Stimulated activated CD8-positive, alpha-beta memory T cell treated with anti-CD3 and anti-CD28 coated beads, Interleukin-12 subunit alpha, Interleukin-12 subunit beta, amount 100 ng/mL, for 24 hours (primary cell): ENCODE data around the gene PNO1.
"Not testable (repeated sequence)": the region's sequence is repeated elsewhere in the genome, so short reads cannot be mapped to it uniquely, and the experiment has no call there.

ENCODE experiments used
- DNase-seq: peaks from one replicate; pipeline ENCODE4 v3.0.0-alpha.2; 2020; ENCODE audit errors: extremely low read depth

PNO1 gene

DNA sequence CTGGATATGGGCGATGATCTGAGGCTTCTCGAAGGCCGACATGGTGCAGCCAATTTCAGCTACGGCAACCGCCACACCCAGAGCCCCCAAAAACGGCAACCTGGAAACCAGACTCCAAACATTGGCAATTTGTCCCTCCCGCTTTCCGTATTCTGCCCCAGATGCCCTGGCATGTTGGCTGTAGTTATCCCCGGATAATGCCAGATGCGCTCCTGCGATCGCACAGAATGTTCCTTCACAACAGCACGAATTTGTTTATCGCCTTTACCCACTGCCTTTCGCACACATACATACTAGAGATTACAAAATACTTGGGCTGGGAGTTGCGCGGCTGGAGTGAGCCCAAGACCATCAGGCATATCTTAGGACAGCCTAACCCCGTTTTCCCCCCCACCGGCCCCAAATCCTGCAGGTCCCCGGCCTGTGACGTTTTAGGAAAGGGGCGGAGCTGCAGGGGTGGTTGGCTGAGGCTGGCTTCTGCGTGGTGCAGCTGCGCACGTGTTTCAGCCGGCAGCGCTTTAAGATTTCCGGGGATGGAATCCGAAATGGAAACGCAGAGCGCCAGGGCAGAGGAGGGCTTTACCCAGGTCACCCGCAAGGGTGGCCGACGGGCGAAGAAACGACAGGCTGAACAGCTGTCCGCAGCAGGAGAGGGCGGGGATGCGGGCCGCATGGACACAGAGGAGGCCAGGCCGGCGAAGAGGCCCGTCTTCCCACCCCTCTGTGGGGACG is at the start of gene PNO1:
TSS of gene PNO1 (plus strand) at position 487 of the 732 bp plus-strand sequence. CDS start at position 534, 47 bp downstream.
- DNase-seq, result peak; percentile 90

DNA sequence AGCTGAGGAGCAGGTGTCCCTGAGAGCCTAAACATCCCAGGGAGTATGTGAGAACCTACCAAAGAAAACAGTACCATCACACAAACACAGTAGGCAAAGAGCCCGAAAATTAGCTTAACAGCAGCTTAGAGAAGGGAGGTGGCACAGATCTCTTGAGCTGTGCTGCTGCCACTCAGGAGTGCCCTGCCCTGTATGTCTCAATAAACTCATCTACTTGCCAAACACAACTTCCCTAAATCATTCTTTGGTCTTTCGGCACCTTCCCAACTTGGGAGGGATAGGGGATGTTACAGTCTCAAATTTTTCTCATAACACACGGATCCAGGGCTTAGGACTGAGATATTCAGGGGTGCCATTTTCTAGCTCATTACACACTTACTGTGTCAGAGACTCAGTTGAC is 49.6 kb upstream of the PNO1 start:
- no peak for DNase-seq

DNA sequence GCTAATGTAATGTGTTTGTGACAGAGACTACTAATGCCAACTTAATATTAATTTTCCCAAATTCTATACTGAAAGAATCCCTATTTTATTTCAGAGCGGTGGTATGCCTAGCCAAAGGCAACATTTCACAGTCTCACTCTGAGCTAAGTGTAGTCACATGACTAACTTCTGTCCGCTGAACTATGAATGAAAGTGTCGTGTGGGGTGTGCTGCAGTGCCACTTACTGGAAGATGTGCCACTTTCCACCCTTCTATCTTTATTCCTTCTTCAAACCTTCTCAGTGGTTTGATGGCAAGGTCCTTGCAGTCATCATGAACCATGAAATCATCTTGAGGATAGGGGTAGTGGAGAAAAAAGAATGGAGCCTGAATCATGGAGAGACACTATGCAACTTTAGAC is 47.6 kb upstream of the PNO1 start:
- no peak for DNase-seq

DNA sequence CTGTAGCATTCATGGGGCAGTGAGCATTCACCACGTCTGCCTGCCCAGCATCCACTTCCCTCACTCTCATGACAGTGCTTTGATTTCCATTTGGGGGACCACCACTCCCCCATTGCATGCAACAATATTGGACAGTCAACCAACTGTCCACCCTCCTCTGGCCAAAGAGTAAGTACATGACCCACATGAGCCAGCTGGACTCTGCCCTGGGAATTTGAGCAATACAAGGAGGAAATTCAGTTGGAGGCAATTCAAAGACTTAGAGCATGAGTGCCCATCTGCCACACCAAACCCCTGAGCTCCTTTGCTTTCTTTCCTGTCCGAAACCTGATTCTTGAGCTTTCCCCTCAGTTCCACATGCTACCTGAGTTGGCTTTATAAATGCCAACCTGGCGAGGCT is 41.7 kb upstream of the PNO1 start:
- DNase-seq, result no peak

DNA sequence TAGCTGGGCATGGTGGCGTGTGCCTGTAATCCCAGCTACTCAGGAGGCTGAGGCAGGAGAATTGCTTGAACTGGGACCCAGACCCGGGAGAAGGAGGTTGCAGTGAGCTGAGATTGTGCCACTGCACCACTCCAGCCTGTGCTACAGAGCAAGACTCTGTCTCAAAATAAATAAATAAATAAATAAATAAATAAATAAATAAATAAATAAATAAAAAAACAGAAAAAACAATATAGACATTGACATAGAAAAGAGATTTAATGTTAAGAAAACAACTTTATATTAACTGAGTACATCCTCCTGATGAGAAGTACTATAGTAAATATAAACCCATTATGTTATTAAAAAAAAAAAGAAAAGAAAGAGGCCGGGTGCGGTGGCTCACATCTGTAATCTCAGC is 39.8 kb upstream of the PNO1 start:
- not testable (repeated sequence) for DNase-seq

DNA sequence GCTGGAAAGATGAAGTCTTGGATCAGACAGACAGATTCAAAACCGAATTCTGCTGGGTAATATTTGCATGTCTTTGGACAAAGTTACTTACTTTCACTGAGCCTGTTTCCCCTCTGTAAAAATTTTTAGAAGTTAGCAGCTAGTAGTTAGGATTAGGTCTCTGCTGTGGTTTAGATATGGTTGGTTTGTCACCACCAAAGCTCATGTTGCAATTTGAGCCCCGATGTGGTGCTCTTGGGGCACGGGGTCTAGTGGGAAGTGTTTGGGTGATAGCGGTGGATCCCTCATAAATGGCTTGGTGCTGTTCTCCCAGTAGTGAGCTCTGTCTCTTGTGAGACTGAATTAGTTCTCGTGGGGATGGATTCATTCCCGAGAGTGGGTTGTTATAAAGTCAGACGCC is 38.9 kb upstream of the PNO1 start:
- DNase-seq, result no peak

DNA sequence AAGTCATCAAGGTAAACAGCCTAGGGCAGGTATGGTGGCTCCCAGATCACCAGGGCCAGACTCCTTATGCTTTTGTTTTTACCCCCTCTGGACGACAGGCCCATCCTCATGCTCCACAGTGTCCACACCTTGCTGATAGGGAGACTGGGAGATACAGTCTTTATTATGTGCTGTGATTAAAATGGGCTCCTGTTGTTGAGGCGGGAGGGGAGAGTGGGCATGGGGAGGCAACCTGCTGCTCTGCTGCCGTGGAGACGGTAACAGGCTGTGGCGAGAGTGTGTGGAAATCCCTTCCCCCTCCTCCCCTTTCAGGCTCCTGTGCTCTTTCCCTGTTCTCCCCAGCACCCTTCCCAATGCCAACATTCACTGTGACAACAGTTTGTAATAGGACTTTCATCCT is 38.2 kb upstream of the PNO1 start:
- DNase-seq, result no peak

DNA sequence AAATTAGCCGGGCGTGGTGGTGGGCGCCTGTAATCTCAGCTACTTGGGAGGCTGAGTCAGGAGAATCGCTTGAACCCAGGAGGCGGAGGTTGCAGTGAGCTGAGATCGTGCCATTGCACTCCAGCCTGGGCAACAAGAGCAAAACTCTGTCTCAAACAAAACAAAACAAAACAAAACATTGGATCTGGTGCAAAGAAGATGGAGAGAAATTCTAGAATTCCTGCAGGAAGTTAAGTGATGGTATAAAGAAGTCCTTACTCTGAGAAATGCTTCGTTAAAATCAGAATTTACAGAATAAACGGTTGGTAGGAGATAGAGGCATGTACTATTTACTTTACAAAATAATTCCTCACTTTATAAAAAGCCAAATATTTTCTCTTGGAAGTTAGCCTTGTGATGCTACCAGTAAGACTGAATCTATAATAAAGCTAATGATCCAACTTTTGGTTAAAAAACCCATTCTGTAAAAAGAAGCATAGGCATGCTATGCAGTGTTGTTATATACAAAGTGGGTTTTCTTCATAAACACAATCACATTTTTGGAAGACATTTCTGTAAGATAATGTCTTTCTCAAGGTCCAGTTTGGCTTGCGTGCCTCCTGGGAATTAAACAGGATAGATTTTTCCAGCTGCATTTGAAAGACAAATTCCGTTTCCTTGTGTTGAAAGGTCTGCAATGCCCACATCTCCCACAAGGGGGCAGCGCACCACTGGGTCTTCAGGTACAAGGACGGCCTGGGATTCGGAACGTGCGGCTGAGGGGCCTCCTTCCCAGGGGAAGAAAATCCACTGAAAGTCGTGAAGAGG is 35.6 kb upstream of the PNO1 start:
- DNase-seq, result peak; percentile 21

DNA sequence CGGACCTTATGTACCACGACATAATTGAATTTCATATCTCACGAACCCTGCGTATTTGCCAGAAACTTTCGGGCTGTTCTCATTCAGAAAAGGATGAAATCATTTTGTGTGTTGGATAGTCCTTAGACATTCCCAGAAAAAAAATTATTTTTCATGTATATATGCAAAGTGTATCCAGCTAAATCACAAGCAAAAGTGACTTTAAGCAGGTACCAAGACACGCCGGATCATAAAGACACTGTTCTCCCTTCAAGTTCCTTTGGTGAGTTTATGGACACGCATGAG is 35.1 kb upstream of the PNO1 start:
- no peak for DNase-seq

DNA sequence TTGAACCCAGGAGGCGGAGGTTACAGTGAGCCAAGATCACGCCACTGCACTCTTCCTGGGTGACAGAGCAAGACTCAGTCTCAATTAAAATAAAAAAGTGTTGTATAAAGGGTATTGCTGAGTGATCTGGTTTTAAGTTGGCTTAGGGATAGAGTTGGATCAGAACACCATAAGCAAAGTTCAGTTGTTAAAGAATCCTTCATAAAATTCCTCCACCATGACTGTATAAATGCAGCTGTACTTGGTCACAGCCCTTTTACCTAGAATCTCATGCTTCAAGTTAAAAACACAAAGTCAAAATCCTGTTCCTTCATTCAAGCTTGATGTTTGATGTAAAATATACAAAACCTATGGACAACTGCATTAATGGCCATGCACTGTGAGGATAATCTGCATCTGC is 33.4 kb upstream of the PNO1 start:
- DNase-seq, result no peak

DNA sequence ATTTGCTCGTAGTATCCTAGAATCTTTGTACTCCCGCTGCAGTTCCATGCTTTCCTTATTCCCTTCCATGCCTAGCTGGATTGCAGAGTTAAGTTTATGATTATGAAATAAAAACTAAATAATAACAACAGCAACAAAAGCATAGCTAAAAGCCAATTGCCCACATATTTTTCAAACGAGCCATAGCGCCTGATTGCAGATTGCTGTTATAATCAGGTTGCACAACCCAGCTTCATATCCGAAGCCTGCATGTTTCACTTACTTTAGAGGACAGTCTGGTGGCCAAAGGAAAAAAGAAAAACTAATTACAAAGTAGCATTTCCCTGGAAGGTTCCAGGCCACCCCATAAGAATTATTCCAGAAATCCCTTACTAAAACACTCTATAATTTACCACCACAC is 31.9 kb upstream of the PNO1 start:
- no peak for DNase-seq

DNA sequence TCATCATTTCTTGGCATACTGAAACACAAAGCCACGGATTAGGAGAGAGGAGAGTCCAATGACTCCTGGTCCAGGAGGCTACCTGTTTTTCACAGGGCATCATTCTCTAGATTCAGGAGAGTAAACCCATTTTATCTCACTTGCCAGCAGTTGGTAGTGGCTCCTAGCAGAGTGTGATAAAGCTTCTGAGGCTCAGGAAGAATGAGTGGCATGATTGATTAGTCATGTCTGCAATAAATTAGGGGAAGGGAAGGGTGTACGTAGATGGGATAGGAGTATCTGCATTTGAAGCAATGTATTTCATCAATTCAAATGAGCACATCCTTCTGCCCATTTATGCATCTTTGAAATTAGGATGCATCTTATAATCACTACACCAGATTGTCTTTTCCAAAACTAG is 31.1 kb upstream of the PNO1 start:
- DNase-seq, result no peak

DNA sequence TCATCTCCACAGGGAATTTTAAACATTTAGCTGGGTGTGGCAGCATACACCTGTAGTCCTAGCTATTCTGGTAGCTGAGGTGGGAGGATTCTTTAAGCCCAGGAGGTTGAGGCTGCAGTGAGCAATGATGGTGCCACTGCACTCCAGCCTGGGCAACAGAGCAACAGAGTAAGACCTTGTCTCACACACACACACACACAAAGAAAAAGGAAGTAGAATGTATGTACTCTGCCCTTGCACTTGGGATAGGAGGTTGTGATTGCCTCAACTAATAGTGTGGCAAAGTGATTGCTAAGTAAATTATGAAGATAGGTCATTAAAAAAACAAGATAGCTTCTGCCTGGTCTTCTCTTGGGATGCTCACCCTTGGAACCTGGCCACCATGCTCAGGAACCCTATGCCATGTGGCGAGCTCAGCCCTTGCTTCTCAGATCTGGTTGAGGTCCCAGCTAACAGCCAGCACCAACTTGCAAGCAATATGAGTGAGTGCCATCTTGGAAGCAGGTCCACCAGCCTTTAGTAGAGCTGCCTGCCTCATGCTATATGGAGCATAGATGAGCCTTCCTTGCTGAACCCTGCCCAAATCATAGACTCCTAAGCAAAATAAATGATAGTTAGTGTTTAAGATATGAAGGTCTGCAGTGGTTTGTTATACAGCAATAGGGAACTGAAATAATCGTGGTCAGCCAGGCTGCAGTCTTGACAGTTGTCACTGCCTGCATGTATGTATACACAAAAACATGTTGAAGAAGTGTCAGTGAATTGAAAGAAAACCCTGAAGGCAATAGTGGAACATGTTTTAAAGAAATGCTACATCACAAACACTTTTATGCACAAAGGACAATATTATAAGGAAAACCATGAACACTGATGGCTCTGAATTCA is 30.1 kb upstream of the PNO1 start:
- DNase-seq, result no peak

DNA sequence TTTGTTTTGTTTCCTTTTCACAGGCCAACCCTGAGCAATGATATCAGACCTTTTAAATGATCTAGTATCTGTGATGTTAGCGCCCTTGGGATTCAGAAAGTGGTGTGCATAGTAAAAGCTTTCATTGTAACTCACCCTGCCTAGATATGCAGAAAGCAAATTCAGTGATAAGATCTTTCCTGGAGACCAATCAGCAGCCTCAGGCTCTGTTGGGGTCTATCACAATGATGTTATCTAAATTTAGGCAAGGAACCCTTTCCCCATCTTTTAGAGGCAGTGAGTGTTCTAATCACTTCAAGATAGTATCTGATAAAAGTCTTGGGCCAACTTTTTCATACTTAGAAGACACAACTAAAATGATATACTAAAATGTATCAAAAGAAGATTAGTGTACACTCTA is 23.6 kb upstream of the PNO1 start:
- no peak for DNase-seq

DNA sequence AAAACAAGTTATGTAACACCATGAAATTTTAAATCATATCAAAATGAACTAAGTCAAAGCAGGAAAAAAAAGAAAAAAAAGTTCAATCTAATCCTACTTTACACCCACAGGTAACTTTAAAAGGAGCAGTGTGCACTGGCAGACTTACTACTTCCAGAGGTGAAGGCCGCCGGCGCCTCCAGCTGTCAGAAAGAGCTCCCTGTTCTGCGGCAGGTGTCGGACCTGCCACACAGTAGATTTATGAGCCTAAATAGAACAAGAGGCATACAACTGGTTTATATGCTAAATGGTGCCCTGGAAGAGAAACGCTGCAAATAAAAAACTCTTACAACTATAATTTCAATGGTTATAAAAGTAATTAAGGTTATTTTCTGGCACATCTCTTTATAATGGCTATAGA is 23.1 kb upstream of the PNO1 start:
- no peak for DNase-seq

DNA sequence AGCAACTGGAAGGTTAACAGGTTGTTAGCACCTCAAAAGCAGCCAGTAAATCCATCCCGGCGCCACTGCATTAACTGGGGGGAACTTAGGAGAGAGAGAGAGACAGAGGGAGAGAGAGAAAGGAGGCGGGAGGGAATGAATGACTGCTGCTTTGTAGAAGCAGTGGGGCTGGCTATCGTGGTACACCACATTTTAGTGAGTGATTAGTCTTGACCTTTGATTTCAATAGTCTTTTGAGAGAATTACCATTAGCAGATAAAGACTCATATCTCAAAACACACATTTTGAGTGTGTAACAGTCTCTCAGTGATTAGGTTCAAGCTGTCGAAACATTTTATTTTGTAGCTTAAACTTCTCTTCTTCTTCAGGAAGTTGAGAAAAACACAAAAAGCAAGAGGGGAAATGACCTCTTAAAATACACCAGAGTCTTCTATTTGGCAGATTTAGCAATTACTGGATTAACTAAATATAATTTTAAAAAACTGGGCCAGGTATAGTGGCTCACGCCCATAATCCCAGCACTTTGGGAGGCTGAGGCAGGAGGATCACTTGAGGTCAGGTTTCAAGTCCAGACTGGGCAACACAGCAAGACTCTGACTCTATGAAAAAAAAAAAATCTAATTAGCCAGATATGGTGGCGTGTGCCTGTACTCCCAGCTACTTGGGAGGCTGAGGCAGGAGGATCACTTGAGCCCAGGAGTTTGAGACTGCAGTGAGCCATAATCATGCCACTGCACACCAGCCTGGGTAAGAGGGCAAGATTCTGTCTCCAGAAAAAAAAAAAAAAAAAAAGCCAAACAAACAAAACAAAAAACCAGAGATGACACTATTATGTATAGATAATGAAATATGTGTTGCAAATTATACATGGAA is 22.0 kb upstream of the PNO1 start:
- no peak for DNase-seq

DNA sequence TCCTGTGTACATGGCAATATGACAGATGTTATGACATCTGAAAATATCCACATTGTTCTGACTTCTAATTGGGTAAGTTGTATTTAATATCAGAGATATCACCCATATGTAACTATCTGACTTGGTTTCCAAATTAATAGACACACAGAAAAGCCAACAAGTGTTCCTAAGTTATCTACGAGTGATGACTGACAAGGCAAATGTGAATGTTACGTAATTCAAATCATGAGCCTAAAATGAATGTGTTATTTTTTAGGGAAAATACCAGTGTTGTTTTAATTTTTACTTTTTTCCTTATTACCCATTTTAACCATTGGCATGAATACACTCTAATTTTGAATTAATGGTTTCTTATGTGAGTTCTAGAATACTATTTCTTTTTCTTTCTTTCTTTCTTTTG is 15.8 kb upstream of the PNO1 start:
- no peak for DNase-seq

DNA sequence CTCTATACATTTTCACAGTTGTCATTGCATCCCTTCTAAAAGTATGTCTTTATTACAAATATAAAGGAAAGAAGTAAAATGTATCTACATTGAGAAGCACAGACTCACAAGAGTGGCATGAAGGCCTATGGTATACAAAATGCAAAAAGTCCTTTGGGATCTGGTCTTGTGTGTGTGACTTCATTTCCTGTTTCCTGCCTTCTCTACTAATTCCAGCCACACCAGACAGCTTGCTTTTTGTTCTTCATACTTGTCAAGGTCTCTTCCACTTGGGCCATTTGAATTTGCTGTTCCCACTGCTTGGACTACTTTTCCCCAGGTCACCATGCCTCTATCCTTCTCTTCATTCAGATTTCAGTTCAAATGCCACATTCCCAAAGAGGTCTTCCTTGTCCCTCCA is 6.7 kb upstream of the PNO1 start:
- no peak for DNase-seq

DNA sequence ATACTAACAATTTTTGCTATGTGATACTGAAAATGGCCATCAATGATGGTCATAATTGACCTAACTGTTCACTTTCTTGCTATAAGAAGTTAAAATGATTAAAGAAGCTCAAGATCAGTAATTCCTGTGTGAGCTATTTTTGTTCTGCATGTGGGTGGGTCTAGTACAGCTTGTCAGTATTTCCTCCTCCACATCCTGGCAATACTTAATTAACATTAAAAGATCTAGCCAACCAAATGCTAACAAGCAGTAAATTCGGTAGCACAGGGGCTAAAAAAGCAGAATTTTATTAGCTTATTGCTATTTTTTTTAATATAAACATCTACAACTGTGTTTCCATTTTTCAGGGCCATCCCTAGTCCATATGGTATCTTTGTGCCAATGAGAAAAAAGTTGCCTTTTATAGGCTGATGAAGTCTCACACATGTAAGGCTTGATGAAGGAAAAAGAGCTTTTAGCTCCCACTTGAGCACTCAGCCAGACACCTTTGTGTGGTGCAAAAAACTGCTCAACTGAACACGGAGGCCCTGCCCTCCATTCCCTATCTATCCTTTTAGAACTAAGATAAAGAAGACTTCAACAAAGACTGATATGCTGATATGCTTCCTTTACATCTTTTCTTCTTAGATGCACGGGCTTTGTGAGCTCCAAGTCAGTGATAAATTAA is 4.9 kb upstream of the PNO1 start:
- DNase-seq, result no peak

DNA sequence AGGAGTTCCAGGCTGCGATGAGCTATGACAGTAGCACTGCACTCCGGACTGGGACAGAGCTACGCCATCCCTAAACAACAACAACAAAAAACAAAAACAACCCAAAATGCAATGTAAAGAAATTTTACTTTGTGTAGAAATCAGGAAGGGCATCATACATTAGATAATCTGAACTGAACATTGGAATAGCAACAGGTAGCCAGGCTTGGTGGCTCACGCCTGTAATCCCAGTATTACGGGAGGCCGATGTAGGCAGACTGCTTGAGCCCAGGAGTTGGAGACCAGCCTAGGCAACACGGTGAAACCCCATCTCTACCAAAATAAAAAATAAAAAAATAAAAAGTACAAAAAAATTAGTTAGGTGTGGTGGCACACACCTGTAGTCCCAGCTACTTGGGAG is 2.1 kb upstream of the PNO1 start:
- DNase-seq, result no peak

DNA sequence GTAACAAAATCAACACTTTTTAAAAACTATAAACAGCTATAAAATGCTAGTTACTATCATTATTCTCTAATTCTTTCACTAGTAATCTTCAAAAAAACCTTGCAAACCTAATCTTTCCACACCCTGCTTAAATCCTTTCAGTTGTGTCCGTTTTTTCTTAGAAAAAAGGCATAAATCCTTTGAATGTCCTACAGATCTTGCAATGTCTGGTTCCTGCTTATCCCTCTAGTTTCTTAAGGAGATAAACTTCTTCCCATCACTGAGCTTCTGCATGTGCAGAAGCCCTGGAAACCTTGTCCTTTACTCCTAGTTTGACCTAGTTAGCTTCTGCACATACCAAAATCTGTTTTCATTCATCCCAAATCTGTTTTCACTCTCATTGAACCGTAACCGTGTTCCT is 1.3 kb upstream of the PNO1 start:
- DNase-seq, result no peak
